GM18520 (cell line): ENCODE measurements around the gene SERPINA12.

Source experiments
- ATAC-seq: cut with Tn5 transposase; IDR thresholded peaks from one replicate; pipeline ENCODE4 v1.9.1; 2021; ENCODE audit not compliant: unreplicated experiment

The SERPINA12 gene, protein sequence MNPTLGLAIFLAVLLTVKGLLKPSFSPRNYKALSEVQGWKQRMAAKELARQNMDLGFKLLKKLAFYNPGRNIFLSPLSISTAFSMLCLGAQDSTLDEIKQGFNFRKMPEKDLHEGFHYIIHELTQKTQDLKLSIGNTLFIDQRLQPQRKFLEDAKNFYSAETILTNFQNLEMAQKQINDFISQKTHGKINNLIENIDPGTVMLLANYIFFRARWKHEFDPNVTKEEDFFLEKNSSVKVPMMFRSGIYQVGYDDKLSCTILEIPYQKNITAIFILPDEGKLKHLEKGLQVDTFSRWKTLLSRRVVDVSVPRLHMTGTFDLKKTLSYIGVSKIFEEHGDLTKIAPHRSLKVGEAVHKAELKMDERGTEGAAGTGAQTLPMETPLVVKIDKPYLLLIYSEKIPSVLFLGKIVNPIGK

DNA sequence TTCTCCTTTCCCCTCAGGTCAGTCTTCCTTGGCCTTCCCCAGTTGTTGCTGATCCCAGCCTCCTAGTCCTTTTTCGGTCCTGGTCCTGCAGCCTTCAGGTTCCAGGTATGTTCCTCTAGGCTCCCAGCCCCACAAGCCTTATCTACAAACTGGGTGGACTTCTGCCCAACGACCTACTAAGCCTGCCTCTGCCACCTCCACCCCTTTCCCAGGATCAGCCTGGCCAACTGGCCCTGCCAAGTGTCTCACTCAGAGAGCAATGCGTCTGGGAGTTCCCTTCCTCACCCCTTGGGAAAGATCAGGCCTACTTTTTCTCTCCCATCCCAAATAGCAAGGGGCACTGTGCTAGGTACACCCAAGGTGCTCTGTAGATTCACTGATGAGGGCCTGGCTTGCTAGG, at the start of gene SERPINA12:
SERPINA12 (minus strand) TSS at position 114 of the 400 bp plus-strand sequence. CDS start 11,072 bp downstream, outside the sequence.
- no peak for ATAC-seq

DNA sequence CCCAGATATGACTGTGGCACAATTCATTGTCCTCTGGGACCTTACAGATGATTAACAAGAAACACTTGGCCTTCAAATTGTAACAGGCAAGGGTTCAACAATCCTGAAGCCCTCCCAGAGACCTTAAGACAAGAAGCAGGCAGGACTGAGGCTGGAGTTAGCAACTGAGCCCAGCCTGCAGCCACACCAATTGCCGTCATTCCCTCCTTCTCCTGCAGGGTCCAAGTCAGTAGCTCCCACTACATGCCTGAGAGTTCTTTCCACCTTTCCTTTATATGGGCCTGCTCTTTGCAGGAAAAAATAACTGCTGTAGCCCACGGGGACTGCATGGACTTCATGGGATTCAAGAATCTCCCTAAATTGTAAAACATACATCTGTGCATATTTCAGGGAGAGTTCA, 49.6 kb upstream of the SERPINA12 start:
- ATAC-seq, result no peak

DNA sequence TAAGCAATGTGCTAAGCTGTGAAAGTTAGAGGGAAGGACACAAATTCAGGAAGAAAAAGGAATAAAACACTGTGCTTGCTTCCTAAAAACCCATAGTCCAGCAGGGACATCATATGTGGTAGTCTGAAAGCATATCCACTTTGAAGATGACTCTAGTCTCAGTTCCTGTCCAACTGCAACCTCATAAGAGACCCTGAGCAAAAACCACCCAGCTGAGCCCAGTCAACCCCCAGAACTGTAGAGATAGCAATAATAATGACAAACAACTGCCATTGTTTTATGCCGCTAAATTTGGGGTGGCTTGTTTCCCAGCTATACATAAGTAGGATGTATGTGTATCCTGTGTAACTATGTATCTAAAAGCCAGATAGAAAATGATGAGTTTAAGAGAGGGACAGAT, 48.1 kb upstream of the SERPINA12 start:
- ATAC-seq, result no peak

DNA sequence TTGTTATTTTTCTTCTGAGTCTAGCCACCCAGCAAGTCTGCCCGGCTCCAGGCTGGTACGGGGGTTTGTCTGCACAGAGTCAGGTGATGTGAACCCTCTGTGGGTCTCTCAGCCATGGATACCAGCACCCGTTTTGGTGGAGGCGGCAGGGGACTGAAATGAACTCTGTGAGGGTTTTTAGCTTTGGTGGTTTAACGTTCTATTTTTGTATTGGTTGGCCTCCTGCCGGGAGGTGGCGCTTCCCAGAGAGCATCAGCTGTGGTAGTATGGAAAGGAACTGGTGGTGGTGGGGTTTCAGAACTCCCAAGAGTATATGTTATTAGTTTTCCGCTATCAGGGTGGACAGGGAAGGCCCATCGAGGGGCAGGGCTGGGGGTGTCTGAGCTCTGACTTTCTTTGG, 46.7 kb upstream of the SERPINA12 start:
- ATAC-seq, result no peak

DNA sequence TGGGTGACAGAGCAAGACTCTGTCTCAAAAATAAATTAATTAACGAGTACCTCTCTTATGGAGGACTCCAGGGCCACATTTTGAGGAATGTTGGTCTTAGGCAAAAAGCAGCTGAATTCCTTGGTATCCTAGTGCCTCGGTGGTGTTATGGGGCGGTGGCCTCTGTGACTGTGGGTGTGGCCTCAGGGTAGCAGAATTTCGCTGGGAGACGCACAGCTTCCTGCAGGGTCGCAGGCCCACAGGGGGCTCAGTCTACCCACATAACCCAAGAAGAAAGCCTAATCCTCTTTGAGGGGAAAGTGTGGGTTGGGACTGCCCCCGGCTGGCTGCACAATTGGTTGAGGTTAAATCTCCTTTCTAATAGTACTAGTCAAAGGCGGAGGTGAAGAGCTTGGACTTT, 40.8 kb upstream of the SERPINA12 start:
- no peak for ATAC-seq

DNA sequence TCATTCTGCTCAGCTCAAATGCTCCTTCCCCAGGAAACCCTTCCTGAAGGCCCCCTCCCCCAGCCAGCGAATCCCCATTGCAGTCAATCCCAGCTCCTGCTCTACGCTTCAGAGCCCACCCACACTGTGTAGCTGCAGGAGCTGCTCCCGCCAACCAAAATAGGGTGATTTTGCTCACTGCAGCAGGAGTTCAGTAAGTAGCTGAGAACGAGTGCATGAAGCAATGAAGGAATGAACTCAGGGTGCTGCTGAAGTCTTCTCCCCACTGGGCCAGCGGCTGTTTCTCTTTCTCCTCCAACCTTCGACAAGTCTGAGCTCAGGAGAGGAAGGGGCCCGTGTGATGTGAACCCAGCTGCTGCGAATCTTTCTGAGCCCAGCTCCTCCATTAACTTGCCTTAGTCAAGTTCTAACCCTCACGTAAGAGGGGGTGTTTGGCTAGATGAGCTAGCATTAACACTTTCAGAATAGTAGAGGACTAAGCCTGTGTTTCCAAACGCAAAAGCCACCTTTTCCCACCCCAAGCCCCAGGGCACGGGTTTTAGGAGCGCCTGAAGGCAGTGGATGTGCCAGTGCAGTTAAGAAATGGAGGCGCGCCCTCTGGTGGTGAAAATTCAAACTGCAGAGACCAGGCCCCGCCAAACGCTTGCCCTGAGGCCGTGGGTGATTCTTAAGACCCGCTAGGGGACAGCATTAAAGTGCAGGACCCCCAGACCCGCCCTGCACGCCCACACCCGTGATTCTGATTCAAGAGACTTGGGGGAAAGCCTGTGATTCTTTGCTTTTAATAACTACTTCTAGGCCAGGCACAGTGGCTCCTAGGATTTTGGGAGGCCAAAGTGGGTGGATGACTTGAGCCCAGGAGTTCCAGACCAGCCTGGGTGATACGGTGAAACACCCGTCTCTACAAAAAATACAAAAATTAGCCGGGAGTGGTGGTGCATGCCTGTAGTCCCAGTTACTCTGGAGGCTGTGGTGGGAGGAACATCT, 40.0 kb upstream of the SERPINA12 start:
- ATAC-seq, result no peak

DNA sequence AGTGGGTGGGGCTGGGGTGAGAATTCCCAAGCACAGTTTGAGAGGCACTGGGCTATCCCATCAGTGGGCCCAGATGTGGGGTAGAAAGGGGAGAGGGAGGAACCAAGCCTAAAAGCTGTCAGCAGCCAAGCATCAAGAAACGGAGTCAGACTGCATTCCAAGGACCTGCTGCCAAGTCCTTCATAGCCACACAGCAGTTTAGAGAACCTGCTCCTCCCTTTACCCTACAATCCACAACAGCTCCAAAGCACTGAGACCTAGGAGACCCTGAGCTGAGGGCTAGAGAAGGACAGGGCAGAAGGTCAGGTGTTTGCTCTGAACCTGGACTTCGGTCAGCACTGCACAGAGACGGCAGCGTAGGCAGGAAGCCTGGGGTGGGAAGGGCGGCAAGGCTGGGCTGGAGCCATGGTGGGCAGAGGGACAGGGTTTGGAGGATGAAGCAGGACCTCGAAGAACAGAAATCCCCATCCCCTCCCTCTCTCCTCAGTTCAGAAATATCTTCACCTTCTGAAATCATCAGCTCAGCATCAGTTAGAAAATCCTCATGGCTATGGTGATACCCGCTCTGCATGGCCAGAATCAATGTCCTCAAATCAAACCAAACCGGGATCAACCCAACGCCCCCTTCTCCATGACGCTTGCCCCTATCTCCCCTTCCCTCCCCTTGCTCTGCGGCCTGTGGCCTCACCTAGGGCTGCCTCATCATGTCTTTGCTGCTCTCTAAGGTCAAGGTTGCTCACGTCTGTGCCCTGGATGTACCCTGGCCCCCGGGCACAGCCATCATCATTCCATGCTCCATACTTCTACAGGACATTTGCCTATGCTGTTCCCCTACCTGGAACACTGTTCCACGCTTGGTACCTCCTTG, 39.1 kb upstream of the SERPINA12 start:
- ATAC-seq, result no peak

DNA sequence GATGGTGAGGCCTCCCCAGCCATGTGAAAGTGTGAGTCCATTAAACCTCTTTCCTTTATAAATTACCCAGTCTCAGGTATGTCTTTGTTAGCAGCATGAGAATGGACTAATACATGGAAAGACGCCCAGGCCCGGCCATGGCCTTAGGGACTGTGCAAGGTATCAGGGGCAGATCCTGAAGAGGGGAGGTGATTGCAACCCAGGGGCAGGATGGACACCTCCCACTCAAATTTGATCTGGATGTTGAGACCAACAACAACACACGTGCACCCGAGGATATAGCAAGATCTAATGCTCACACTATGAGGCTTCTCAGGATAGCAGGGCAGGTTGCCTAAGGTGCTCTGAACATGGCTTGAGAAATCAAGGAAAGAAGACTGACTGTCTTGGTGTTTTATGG, 38.5 kb upstream of the SERPINA12 start:
- ATAC-seq, result no peak

DNA sequence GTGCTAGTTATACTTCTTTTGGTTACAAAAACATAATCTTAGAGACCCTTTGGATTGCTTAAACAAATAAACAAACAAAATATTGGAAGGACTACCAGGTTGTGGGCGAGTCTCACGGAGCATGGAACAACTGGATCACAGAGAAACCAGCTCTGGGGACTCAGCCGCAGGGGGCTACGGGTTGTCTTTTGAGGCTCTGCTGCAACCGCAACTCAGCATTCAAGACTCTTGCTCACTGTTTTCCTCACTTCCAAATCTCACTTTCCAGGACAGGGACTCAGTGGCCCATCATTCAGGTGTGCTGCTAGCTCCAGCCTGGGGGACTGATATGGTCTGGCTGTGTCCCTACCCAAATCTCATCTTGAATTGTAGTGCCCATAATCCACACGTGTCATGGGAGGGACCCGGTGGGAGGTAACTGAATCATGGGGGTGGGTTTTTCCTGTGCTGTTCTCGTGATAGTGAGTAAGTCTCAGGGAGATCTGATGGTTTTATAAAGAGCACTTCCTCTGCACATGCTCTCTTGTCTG, 37.9 kb upstream of the SERPINA12 start:
- no peak for ATAC-seq

DNA sequence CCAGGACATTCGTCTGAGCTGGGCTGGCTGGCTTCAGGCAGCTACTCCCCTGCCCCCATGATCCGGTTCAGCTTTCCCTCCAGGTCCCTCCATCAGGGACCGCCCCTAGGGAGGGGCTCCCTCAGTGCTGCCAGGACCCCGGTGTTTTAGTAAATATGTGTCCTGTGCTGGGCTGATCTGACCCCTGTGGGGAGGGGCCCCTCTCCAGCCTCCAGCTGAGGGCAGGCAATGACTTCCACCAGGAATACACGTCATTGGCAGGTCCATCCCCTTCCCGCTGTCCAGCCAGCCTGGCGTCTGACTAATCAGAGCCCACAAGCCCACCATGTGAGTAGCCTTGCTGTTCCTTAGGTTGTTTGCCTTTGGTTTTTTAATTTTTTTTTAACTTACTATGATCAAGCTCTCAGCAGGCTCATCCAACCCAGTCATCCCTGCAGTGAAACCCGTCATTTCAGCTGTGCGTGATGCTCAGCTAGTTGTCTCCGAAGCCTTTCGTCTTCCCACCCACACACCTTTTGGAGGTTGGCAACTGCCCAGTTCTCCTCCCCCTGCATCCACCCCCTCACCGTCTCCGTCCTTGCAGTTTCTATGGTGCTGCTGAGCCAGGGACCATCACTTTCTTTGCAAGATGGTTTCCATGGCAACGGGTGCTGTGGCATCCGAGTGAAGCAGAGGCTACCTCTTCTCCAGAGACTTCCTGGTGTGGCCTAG, 36.0 kb upstream of the SERPINA12 start:
- ATAC-seq, result no peak

DNA sequence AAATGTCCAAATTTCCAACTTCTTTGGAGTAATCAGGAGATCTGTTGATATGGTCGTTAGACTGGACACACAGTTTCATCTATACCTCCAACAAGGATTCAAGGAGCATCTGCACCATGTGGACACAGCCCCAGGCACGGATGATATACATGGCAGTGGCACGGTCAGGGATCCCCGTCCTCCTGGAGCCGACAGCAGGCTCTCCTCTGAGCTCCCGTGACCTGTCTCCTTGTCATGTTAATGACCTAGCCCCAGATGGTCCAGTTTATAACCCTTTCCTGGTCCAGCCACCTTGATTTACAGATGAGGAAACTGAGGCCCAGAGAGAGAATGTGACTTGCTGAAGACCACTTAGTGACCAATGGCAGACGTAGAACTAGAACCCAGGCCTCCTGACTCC, 35.5 kb upstream of the SERPINA12 start:
- ATAC-seq, result no peak

DNA sequence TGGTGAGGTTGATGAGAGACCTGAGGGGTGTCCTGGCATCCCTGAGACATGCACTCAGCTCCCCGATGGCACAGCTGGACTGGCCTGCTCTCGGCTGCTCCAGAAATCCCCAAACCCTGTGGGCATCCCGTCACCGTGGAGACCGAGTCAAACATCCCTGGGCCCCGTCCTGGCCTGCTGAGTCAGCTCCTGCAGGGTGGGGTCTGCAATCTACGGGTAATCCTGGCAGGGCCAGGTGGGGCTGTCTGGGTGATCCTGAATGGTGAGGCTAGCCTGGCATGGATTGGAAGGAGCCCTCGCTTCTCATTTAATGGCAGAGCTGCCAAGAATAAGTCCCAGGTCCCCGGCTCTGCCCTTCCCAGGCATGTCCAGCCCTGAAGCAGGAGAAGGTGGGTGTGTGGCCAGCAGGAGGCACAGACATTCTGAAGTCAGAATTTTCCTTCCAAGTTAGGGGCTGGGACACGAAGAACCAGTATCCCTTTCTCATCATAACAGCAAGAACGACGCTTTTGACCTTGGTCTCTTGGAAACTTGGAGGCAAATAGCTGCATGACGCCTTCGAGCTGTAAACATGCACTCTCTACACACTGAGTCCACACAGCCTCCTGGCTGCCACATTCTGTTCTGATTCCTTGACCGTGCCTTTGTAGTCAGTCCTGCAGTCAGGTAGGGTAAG, 34.3 kb upstream of the SERPINA12 start:
- no peak for ATAC-seq

DNA sequence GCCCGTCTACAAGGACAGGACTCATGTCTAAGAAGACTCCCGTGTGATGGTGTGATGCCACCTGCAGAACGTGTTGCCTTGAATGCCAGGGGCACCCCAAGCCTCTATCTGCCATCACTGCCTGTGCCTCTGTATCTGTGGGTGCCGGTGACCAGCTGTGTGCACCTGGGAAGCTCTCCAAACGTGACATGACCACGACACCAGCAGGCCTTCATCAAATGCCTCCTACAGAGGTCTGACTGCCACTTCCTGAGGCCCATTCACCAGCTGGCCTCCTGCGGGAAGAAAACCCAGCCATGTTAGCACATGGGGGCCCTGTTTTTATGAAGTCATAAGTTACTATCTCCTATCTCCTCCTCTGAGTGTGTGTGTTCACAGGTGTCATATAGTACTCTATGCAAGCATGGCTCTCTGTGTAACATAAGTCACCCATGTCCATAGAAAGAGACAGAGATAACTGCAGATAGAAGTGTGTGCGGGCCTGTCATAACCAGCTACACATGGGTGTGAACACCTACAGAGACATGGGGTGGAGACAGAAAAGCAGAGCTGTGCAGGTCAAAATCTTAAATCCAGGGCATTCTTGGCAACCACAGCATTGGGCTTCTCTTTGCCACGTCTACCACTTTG, 33.7 kb upstream of the SERPINA12 start:
- ATAC-seq, result no peak

DNA sequence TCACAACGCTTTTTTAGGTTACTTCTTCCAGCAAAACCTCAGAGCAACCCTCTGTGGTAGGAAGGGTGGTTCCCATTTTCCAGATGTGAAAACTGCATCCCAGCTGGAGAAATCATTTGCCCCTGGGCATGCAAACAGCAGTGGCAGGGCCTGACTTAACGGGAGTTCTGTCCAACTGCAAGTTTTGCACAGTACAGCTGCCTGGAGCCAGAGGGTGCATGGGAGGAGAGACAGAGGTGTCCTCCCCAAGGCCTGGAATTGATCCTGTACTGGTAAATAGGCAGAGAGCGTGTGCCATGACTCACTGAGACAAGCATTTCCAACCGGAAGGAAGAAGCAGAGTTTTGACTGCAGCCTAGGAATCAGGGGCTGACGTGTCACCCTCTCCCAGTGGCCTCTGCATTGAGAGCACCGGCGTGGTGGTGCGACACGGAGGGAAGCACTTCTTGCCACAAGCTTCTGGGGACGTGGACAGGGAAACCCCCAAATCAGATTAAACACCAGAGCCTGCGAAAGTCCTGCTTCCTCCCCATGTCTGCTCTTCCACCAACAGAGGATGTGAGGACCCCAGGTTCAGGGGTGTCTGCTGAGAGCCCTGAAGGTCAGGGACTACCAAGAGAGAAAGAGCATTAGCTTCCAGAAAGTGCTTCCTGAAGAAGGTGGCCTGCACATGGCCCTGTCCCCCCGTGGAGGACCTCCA, 33.0 kb upstream of the SERPINA12 start:
- no peak for ATAC-seq

DNA sequence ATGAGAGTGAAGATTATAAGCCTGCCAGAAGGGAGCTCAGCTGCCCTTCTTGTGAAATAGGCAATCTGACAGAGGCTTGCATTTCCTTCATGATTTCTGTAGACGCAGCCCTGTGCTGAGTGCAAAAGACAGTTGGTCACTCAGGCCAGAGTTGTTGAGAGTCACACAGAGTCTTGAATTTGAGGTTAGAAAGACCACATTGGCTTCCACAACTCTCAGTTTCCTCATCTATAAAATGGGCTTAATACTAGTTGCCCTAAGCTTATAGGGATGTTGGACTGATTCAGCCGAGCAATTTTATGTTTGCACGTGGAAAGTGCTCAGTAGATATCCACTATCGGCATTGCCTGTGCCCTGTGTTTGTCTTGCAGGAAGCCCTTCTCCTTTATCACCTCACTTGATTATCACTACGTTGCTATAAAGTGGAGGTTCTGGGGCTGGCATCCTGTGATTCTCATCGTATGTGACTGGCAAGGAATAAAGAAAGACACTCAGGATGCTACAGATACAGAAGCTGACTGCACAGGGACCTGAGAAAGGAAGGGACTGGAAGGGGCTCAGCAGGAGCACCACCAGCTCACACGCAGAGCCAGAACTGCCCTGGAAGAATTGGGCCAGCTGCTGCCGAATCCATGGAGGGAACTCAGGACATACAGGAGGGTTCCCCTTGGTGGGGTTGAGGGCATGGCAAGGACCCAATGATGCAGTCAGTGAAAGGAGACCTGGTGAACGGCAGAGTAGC, 32.1 kb upstream of the SERPINA12 start:
- ATAC-seq, result no peak

DNA sequence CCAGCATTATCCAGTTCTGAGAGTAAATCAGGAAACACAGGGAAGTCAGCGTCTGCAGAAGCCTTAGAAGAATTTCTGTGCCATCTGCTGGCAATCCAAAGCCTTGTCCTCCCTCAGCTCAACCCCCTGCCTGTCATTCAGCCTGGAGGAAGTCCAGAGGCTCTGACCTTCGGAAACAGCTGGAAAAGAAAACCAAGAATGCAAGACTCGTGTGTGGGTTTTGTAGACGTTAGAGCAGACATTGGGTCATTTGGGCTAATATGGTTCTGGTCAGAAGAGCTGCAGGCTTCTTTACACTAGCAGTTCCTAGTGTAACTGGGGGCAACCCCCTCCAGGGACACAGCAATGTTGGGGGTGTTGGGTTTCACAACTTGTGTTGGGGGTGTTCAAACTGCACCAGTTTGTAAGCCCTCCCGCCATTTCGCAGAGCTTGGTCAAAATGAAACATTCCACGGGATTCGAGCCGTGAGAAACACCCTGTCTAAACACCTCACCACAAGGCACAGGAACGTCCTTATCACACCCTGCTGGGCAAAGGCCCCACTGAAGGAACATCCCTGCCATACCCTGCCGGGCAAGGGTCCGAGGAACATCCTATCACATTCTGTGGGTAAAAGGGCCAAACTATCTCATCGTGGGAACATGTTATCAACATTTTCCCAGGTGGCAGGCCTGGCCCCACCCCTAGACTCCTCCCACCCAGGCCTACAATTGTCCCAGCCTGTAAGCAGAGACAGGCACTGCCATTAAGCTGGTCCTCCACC, 30.9 kb upstream of the SERPINA12 start:
- ATAC-seq, result no peak

DNA sequence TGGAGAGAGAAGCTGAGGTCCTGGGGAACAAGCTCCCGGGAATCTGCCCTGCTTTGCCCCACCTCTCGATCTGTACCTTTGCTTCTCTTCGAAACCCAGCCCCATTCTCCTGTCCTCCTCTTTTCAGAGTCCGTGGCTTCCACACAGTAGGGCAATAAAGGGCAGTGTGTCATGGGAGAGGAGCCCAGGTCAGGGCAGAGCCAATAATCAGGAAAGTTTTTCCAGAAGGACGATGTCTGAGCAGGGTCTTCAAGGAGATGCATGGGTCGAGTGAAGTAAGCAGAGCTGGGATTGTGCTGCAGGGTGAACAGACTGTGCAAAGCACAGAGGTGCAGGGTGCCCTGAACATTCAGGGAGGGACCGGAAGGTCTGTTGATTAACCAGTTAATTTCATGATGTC, 29.9 kb upstream of the SERPINA12 start:
- ATAC-seq, result no peak
